ENCODE results near the gene CARD9.

CARD9 gene

DNA sequence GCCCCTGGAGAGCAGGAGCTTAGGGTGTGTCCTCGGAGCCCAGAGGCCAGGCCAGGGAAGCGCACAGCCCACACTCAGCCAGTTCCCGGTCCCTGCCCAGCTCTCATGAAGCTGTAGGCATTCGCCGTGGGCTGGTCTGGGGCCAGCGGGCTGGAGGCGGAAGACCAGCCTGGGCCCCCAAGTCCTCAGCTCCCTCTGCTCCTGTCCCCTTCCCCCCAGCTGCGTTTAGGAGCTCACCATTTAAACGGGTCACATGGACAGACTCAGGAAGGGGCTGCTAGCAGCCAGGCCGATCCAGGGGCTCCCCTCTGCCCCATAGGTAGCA is 27.4 kb downstream of the CARD9 start:
- no peaks in the 10 kb centered on the region for H3K36me3 ChIP-seq (ENCODE audit: control insufficient read depth, insufficient read depth, low read length)
- H3K27me3 ChIP-seq (replicated peaks; ENCODE audit: control insufficient read depth, insufficient read depth, low read length), result no peaks in the 10 kb centered on the region
- TF ChIP-seq, protein P1, sequence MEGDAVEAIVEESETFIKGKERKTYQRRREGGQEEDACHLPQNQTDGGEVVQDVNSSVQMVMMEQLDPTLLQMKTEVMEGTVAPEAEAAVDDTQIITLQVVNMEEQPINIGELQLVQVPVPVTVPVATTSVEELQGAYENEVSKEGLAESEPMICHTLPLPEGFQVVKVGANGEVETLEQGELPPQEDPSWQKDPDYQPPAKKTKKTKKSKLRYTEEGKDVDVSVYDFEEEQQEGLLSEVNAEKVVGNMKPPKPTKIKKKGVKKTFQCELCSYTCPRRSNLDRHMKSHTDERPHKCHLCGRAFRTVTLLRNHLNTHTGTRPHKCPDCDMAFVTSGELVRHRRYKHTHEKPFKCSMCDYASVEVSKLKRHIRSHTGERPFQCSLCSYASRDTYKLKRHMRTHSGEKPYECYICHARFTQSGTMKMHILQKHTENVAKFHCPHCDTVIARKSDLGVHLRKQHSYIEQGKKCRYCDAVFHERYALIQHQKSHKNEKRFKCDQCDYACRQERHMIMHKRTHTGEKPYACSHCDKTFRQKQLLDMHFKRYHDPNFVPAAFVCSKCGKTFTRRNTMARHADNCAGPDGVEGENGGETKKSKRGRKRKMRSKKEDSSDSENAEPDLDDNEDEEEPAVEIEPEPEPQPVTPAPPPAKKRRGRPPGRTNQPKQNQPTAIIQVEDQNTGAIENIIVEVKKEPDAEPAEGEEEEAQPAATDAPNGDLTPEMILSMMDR (IDR thresholded peaks at IDR 0.05; ENCODE audit: insufficient read depth, low read length, poor library complexity, severe bottlenecking), result no peak
- no peak overlapping the region for H3K4me3 ChIP-seq (replicated peaks; ENCODE audit: low read depth, low read length)
- no peak for DNase-seq (ENCODE audit: extremely low read depth, insufficient read length)

DNA sequence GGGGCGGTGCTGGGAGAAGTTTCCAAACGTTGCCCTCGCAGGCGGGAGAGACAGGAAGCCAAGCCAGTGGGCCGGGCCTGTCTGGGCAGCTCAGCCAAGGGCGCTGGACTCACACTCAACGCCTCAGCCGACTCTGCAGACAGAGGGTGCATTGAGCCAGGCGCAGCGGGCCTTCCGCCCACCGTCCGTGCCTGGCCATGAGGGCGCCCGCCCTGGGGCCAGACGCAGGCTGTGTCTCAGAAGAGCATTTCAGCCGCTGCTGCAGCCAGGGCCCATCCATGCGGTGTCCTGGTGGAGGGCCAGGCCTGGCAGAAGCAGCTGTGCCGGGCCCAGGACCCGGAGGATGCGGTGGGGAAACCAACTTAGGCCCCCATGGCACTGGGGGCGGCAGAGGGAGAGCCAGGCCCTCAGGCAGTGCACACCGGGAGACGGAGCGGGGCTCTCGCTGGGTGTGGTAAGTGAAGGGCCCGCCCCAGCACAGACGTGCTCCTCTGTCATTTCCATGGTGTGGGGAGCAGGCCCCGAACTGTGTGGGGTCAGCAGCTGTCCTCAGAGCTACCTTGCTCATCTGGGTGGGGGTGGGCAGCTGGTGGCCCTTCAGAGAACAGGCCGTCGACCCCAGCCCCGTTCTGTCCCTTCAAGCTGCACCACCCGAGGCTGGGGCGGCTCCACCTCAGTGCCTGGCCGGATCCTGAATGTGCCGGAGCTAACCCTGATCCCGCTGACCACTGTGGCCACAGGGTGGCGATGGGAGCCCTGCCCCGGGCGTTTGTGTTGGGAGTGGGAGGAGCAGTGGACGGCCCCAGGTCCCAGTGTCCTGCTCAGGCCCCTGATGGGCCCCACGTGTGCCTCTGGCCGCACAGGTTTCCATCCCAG is 27.9 kb downstream of the CARD9 start:
- H3K4me3 ChIP-seq (replicated peaks; ENCODE audit: low read depth, low read length), result no peak overlapping the region
- TF ChIP-seq, protein P1 (IDR thresholded peaks at IDR 0.05; ENCODE audit: insufficient read depth, low read length, poor library complexity, severe bottlenecking), result no peak
- DNase-seq (ENCODE audit: extremely low read depth, insufficient read length), result no peak
- H3K36me3 ChIP-seq (ENCODE audit: control insufficient read depth, insufficient read depth, low read length), result no peaks in the 10 kb centered on the region
- H3K27me3 ChIP-seq (replicated peaks; ENCODE audit: control insufficient read depth, insufficient read depth, low read length), result no peaks in the 10 kb centered on the region

GRCh38 chr9:136344544-136345280 is 28.8 kb downstream of the CARD9 start:
- TF ChIP-seq, protein P1 (IDR thresholded peaks at IDR 0.05; ENCODE audit: insufficient read depth, low read length, poor library complexity, severe bottlenecking), result no peak
- no peak overlapping the region for H3K4me3 ChIP-seq (replicated peaks; ENCODE audit: low read depth, low read length)
- H3K36me3 ChIP-seq (ENCODE audit: control insufficient read depth, insufficient read depth, low read length), result no peaks in the 10 kb centered on the region
- H3K27me3 ChIP-seq (replicated peaks; ENCODE audit: control insufficient read depth, insufficient read depth, low read length), result no peaks in the 10 kb centered on the region
- DNase-seq (ENCODE audit: extremely low read depth, insufficient read length), result no peak

- H3K27me3 ChIP-seq (replicated peaks; ENCODE audit: control insufficient read depth, insufficient read depth, low read length), result no peaks in the 10 kb centered on the region
Measured at GRCh38 chr9:136343884-136344269, 29.6 kb downstream of the CARD9 start.

DNA sequence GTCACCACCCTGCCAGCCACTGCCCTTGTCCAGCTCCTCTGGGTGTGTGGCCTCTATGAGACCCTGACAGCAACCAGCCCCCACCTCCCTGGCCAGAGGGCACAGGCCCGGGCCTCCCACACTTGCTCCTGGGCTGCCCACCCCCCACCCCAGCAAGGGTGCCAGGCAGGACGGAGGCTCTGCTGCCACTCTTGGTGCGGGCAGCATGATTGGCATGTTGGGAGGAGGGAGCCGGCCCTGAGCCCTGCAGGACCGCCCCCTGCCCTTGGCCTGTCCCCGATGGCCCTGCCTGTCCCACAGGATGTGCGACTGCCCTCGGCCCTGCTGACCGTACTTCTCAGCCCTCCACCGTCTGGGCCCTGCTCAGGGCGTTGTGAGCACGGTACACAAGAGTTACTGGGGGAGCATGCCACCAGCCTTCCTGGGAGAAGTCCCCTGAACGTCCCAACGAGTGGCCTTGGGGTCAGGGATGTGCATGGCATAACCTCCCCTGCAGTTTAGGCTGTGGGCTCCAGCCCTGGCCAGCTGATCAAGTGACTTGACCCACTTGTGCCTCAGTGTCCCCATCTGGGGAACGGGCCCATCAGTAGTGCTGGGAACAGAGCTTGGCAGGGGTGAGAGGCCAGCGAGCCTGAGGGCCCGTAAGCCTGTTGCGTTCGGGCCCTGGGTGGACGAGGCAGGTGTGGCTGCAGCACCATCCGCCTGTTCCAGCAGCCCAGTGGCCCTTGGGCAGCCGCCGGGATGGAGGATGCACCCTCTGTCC is 30.2 kb downstream of the CARD9 start:
- TF ChIP-seq, protein P1 (IDR thresholded peaks at IDR 0.05; ENCODE audit: insufficient read depth, low read length, poor library complexity, severe bottlenecking), result no peak
- H3K36me3 ChIP-seq (ENCODE audit: control insufficient read depth, insufficient read depth, low read length), result no peaks in the 10 kb centered on the region
- H3K27me3 ChIP-seq (replicated peaks; ENCODE audit: control insufficient read depth, insufficient read depth, low read length), result no peaks in the 10 kb centered on the region
- no peak for DNase-seq (ENCODE audit: extremely low read depth, insufficient read length)
- H3K4me3 ChIP-seq (replicated peaks; ENCODE audit: low read depth, low read length), result no peak overlapping the region

More at GRCh38 chr9:136343884-136344269, 29.6 kb downstream of the CARD9 start:
- no peak for DNase-seq (ENCODE audit: extremely low read depth, insufficient read length)
- no peaks in the 10 kb centered on the region for H3K36me3 ChIP-seq (ENCODE audit: control insufficient read depth, insufficient read depth, low read length)
- H3K4me3 ChIP-seq (replicated peaks; ENCODE audit: low read depth, low read length), result no peak overlapping the region
- TF ChIP-seq, protein P1 (IDR thresholded peaks at IDR 0.05; ENCODE audit: insufficient read depth, low read length, poor library complexity, severe bottlenecking), result no peak
